ENCODE data around the gene ZRANB3. TPM values are rescaled to one million over a fixed set of nuclear protein-coding genes. Genes with fewer than 3 reads are reported as not detected.
A peak's percentile ranks its signal among the peaks of the same experiment; 100 is the strongest.
"Not testable (repeated sequence)": the region's sequence is repeated elsewhere in the genome, so short reads cannot be mapped to it uniquely, and the experiment has no call there.

Gene ZRANB3
- polyA plus RNA-seq, 1 donor (not counting 4 experiments of a cell fraction or from before 2014, with no cell fraction given) = 10.6 TPM

DNA sequence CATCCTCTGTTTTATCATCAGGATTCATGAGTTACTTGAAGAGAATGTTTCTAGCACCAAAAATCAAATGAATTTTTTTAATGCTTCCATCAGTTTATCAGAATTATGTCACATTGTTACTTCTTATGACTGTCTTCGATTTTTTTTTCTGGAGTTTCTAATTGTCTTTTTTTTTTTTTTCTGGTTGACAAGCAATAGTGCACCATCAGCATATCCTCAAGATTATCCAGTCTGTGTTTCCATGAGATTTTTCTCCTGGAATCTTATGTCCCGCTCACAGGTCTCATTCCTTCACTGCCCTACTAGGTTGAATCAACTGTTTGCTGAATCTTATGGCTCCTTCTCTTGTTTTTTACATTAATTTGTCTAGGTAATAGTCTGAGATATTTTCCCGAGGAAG is 16.3 kb upstream of the ZRANB3 start:
- Histone ChIP-seq H3K36me3 (ENCODE audit: control insufficient read depth in 2 of 2, extremely low read depth in 1 of 2, insufficient read depth in 2 of 2, low read length in 2 of 2) (no peaks in the 10 kb centered on the region), H3K4me2 (ENCODE audit: control insufficient read depth, extremely low read depth, insufficient read depth, low read depth, low read length) (no peak overlapping the region), H3K79me2 (ENCODE audit: control insufficient read depth, insufficient read depth, low read length) (peaks cover 54% of the 10 kb centered on the region), H4K20me1 (ENCODE audit: control insufficient read depth, extremely low read depth, insufficient read depth, low read length) (no peaks in the 10 kb centered on the region), H3K27ac (ENCODE audit: control insufficient read depth, insufficient read depth, low read length) (no peak overlapping the region), H3K27me3 (ENCODE audit: control insufficient read depth, extremely low read depth, insufficient read depth, low read length) (no peaks in the 10 kb centered on the region), H3K9ac (ENCODE audit: control insufficient read depth, extremely low read depth, insufficient read depth, low read length) (no peak overlapping the region), H2AFZ (ENCODE audit: control insufficient read depth, low read length) (no peak overlapping the region), H3K9me1 (ENCODE audit: control insufficient read depth, extremely low read depth, insufficient read depth, low read length) (no peaks in the 10 kb centered on the region), H3K4me3 (ENCODE audit: control insufficient read depth in 2 of 3, extremely low read depth in 1 of 3, insufficient read depth in 2 of 3, low read depth in 1 of 3, low read length in 3 of 3) (no peak overlapping the region), H3K9me3 (ENCODE audit: control insufficient read depth, low read depth, low read length) (no peaks in the 10 kb centered on the region), H3K4me1 (ENCODE audit: control insufficient read depth, extremely low read depth, insufficient read depth, low read length) (no peaks in the 10 kb centered on the region)
- TF ChIP-seq EZH2 (IDR thresholded peaks at IDR 0.05; ENCODE audit: low read length) (no peak), CTCF (optimal IDR thresholded peaks at IDR 0.05 in 1 of 3, IDR thresholded peaks at IDR 0.05 in 1 of 3, conservative IDR thresholded peaks at IDR 0.05 in 1 of 3; ENCODE audit: extremely low read depth in 1 of 3, insufficient read depth in 2 of 3, low read length in 3 of 3) (no peak)
- DNase-seq (ENCODE audit: low read depth, low spot score) (no peak), FAIRE-seq (no peak)
- dilution Hi-C loops (cut with MboI; ENCODE audit: extremely low pct_ligation_motif_present, low sequenced_read_pairs) = no loop called here

DNA sequence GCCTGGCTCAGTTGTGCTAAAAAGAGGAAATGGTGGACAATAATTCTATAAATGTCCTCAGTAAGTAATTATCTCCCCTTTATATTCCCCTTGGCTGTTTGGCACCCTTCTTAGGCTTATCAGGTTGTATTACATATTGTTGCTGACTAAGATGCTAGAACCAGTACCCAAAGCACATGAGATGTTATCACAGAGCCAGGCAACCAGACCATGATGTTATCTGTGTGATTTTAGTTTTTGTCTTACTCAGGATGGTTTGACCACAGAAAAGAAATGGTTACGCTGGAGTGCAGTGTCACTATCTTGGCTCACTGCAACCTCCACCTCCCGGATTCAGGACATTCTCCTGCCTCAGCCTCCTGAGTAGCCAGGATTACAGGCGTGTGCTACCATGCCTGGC is 15.4 kb upstream of the ZRANB3 start:
- no peaks in the 10 kb centered on the region for H3K9me3 ChIP-seq (ENCODE audit: control insufficient read depth, low read depth, low read length)
- no peak overlapping the region for H3K27ac ChIP-seq (ENCODE audit: control insufficient read depth, insufficient read depth, low read length)
- no peak overlapping the region for H3K4me2 ChIP-seq (ENCODE audit: control insufficient read depth, extremely low read depth, insufficient read depth, low read depth, low read length)
- H3K9ac ChIP-seq (ENCODE audit: control insufficient read depth, extremely low read depth, insufficient read depth, low read length) = no peak overlapping the region
- DNase-seq (ENCODE audit: low read depth, low spot score) (no peak), FAIRE-seq (no peak)
- no peaks in the 10 kb centered on the region for H3K9me1 ChIP-seq (ENCODE audit: control insufficient read depth, extremely low read depth, insufficient read depth, low read length)
- H2AFZ ChIP-seq (ENCODE audit: control insufficient read depth, low read length) = no peak overlapping the region
- H4K20me1 ChIP-seq (ENCODE audit: control insufficient read depth, extremely low read depth, insufficient read depth, low read length) = no peaks in the 10 kb centered on the region
- H3K36me3 ChIP-seq (ENCODE audit: control insufficient read depth in 2 of 2, extremely low read depth in 1 of 2, insufficient read depth in 2 of 2, low read length in 2 of 2) = no peaks in the 10 kb centered on the region
- no peaks in the 10 kb centered on the region for H3K27me3 ChIP-seq (ENCODE audit: control insufficient read depth, extremely low read depth, insufficient read depth, low read length)
- no peak overlapping the region for H3K4me3 ChIP-seq (ENCODE audit: control insufficient read depth in 2 of 3, extremely low read depth in 1 of 3, insufficient read depth in 2 of 3, low read depth in 1 of 3, low read length in 3 of 3)
- peaks cover 52% of the 10 kb centered on the region for H3K79me2 ChIP-seq (ENCODE audit: control insufficient read depth, insufficient read depth, low read length)
- dilution Hi-C loops (cut with MboI; ENCODE audit: extremely low pct_ligation_motif_present, low sequenced_read_pairs) = no loop called here
- TF ChIP-seq EZH2 (IDR thresholded peaks at IDR 0.05; ENCODE audit: low read length) = no peak
- no peak for TF ChIP-seq CTCF (optimal IDR thresholded peaks at IDR 0.05 in 1 of 3, IDR thresholded peaks at IDR 0.05 in 1 of 3, conservative IDR thresholded peaks at IDR 0.05 in 1 of 3; ENCODE audit: extremely low read depth in 1 of 3, insufficient read depth in 2 of 3, low read length in 3 of 3)
- H3K4me1 ChIP-seq (ENCODE audit: control insufficient read depth, extremely low read depth, insufficient read depth, low read length) = no peaks in the 10 kb centered on the region

GRCh38 chr2:135533545-135533944 is 2.5 kb upstream of the ZRANB3 start:
- FAIRE-seq; H3K9me3 ChIP-seq (ENCODE audit: control insufficient read depth, low read depth, low read length); H2AFZ ChIP-seq (ENCODE audit: control insufficient read depth, low read length); dilution Hi-C loops (cut with MboI; ENCODE audit: extremely low pct_ligation_motif_present, low sequenced_read_pairs); H3K9me1 ChIP-seq (ENCODE audit: control insufficient read depth, extremely low read depth, insufficient read depth, low read length); H3K9ac ChIP-seq (ENCODE audit: control insufficient read depth, extremely low read depth, insufficient read depth, low read length); H4K20me1 ChIP-seq (ENCODE audit: control insufficient read depth, extremely low read depth, insufficient read depth, low read length); H3K36me3 ChIP-seq (ENCODE audit: control insufficient read depth in 2 of 2, extremely low read depth in 1 of 2, insufficient read depth in 2 of 2, low read length in 2 of 2); DNase-seq (ENCODE audit: low read depth, low spot score); H3K27me3 ChIP-seq (ENCODE audit: control insufficient read depth, extremely low read depth, insufficient read depth, low read length): not testable (repeated sequence)
- Histone ChIP-seq H3K4me3 (ENCODE audit: control insufficient read depth in 2 of 3, extremely low read depth in 1 of 3, insufficient read depth in 2 of 3, low read depth in 1 of 3, low read length in 3 of 3) (peak overlapping the region in 1 of 3 experiments; percentile 82), H3K27ac (ENCODE audit: control insufficient read depth, insufficient read depth, low read length) (peak overlapping the region; percentile 99), H3K4me1 (ENCODE audit: control insufficient read depth, extremely low read depth, insufficient read depth, low read length) (peaks cover 12% of the 10 kb centered on the region), H3K79me2 (ENCODE audit: control insufficient read depth, insufficient read depth, low read length) (peaks cover 73% of the 10 kb centered on the region), H3K4me2 (ENCODE audit: control insufficient read depth, extremely low read depth, insufficient read depth, low read depth, low read length) (peak overlapping the region; percentile 66)
